NCI-H2081 treated with DMSO at 0.1 percent for 48 hours (cell line): ENCODE results near the gene DNAH14.

Experiments
- DNase-seq: peaks from one replicate; lab custom pipeline; 2025; lab: John Stamatoyannopoulos, UW

Gene DNAH14

GRCh38 chr1:225428881-225429455, 499.5 kb downstream of the DNAH14 start:
- no peak for DNase-seq

- no peak for DNase-seq
Measured at GRCh38 chr1:225430301-225430700, 500.8 kb downstream of the DNAH14 start.

DNA sequence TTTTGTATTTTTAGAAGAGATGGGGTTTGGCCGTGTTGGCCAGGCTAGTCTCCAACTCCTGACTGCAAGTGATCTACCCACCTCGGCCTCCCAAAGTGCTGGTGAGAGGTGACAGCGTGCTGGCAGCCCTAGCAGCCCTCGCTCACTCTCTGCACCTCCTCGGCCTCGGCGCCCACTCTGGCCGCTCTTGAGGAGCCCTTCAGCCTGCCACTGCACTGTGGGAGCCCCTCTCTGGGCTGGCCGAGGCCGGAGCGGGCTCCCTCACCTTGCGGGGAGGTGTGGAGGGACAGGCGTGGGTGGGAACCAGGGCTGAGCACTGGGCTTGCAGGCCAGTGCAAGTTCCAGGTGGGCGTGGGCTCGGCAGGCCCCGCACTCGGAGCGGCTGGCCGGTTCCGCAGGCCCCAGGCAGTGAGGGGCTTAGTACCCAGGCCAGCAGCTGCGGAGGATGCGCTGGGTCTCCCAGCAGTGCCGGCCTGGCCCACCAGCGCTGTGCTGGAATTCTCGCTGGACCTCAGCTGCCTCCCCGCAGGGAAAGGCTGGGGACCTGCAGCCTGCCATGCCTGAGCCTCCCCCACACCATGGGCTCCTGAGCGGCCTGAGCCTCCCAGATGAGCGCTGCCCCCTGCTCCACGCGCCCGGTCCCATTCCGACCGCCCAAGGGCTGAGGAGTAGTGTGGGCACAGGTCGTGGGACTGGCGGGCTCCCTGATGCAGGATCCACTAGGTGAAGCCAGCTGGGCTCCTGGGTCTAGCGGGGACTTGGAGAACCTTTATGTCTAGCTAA, 501.8 kb downstream of the DNAH14 start:
- no peak for DNase-seq

GRCh38 chr1:225434046-225434445, 504.6 kb downstream of the DNAH14 start:
- no peak for DNase-seq

- no peak for DNase-seq
Measured at GRCh38 chr1:225435076-225435475, 505.6 kb downstream of the DNAH14 start.

GRCh38 chr1:225435487-225435886, 506.0 kb downstream of the DNAH14 start:
- no peak for DNase-seq

DNA sequence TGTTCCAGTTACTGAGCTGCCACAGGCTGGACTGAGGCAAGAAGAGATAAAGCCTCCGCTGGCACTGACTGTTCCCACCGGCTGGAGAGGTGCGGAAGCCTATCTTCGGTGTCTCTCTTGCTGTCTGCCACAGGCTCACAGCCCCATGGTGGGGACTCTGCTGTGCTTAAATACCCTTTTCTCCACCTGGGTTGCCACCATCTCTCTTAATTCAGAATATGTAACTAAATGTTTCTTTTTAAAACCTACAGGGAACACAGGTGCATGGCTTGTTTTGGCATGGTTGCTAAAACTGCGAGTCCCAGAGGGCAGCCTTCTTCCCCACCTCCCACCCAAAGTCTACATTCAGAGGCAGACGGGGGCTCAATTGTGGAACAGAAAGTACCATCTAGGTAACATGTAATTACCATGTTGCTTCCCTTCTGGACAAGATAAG, 506.5 kb downstream of the DNAH14 start:
- no peak for DNase-seq

DNA sequence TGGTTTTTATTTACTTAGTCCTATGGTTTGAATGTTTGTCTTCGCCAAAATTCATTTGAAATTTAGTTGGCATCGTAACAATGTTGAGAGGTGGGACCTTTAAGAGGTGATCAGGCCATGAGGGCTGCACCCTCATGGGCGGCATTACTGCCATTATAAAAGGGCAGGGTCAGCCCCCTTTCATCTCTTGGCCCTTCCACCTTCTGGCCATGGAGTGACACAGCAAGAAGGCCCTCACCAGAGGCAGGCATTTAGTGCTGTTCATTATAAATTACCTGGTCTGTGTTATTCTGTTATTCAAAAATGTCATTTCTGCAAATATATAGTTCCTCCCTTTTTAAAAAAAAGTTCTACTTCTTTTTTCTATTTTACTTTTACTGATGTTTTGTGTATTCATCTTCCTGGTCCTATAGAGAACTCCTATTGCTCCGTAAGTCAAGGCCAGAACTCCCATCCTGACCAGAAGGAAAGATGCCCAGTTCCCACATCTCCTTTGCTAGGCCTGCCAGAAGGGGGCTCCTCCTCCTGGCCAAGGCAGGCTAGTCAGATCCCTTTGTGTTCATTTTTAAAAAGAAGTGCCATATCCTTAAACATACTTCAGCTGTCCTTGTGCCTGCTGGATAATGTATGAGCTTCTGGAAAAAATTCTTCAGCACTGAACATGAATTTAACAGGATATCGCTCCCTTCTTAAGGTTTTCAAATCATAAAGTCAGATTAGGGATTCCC, 508.4 kb downstream of the DNAH14 start:
- no peak for DNase-seq

- no peak for DNase-seq
Measured at GRCh38 chr1:225440380-225441221, 511.1 kb downstream of the DNAH14 start.

GRCh38 chr1:225441314-225442122, 512.0 kb downstream of the DNAH14 start:
- no peak for DNase-seq

DNA sequence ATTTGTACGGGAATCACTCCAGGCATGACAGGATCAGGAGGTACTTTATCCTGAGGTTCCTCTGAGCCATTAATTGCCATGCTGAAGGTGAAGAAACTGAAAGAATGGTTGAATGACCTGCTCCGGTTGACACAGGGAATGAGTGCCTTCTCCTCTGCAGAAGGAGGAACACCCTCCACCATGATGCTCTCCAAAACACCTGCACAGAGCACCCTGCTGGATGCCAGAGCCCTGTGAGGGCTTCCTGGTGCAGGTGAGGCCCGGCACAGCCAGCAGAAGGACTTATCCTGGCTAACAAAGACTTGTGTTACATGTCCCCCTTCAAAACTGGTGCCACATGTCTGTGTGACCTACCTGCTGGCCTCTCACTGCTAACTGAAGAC, 512.6 kb downstream of the DNAH14 start:
- no peak for DNase-seq

- no peak for DNase-seq
Measured at GRCh38 chr1:225445639-225446594, 516.4 kb downstream of the DNAH14 start.

DNA sequence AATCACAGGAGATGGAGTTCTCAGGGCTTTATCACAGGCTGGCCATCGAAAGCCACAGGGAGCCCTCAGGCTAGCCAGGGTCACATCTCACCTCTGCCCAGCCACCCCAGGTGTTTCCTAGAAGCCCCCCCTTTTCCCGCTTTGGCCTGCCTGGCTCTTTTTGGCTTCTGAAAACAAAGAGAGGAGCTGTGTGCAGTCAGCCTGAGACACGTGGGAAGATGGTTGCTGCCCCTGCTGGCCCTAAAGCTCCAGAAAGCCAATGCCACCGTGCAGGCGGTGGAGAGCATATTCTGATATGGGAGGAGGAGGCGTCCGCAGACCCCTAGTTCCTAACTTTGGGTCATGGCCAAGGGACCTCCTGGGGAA, 517.1 kb downstream of the DNAH14 start:
- no peak for DNase-seq

GRCh38 chr1:225446981-225447615, 517.6 kb downstream of the DNAH14 start:
- DNase-seq: no peak

- DNase-seq: no peak
Measured at GRCh38 chr1:225447650-225448089, 518.2 kb downstream of the DNAH14 start.

GRCh38 chr1:225448146-225448805, 518.8 kb downstream of the DNAH14 start:
- DNase-seq: no peak
